Right lobe of liver (tissue), 4 donors: ENCODE data around the gene PDLIM7.

Experiments used
- CTCF ChIP-seq, 4 donors: fragments of 200-600 bp in 3 of 4; fragments of 450-650 bp in 1 of 4; IDR thresholded peaks; one replicate each; pipeline versions ENCODE4 v1.5.1 to v1.8.0; 2016 to 2022; ENCODE audit warnings: antibody characterized with exemption in 4 of 4, mild to moderate bottlenecking in 2 of 4
- POLR2A ChIP-seq: fragments of 450-650 bp; IDR thresholded peaks from one replicate; pipeline ENCODE4 v1.6.1; 2017; ENCODE audit warnings: antibody characterized with exemption, mild to moderate bottlenecking
- donor health status: DM: no; HTN: no; CAD: no.
- donor health status: DM: no; HTN: no; CAD: no.
- donor health status: DM: no; HTN: yes; CAD: no.

DNA sequence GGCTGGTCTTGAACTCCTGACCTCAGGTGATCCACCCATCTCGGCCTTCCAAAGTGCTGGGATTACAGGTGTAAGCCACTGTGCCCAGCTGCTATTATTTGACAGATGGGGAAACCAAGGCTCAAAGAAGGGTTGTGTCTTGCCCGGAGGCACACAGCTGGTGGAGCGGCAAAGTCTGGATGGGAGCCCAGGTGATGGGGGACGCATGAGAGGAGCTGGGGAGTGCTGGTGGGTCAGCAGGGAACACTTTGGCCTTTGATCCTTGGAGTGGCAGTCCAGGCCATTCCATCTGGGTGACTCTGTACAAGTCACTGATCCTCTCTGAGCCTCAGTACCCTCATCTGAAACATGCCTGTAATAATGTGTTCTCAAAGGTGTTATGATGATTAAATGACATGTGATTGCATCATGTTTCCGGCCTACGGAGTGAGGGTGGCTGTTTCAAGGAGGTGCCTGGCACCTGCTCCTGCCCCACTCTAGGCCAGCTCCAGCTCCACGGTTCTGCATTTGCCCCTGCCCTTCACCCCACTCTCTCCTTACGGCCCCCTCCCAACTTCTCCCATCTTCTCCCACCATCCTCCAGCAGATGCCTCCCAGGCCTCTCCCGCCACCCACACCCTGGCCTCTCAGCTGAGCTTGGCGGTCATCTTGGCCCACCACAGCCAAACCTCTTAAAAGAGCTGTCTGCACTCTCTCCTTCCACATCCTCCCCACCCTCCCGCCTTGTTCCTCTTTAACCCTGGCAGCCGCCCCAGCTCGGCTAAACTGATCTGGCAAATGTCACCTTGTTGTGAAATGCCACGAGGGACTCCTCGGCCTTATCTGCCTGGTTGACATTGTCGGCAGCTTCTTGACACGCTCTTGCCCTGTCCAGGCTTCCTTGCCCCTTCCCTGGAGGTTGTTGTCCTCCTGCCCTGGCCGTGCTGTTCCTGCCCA, 18.4 kb downstream of the PDLIM7 start:
- no peak for TF ChIP-seq POLR2A
- TF ChIP-seq CTCF (IDR thresholded peaks at IDR 0.05) = no peak
